SK-N-SH treated with all-trans-retinoic acid at 6 μM for 48 hours (cell line): Measurements from ENCODE around the gene DPYD.

ENCODE experiments used
- ATAC-seq: fragments of 200-7000 bp; cut with Tn5 transposase; 3 replicates; pipeline ENCODE4 v1.9.1; 2020; ENCODE audit warnings: mild to moderate bottlenecking, moderate library complexity
- ARNTL ChIP-seq: fragments of 450-650 bp; formaldehyde crosslinking; IDR thresholded peaks from 2 replicates; pipeline ENCODE4 v1.5.0; 2020; ENCODE audit warnings: low read depth, mild to moderate bottlenecking, moderate library complexity, borderline replicate concordance
- BACH2 ChIP-seq: fragments of 250-450 bp; sonication (Bioruptor Pico); IDR thresholded peaks from 2 replicates; pipeline ENCODE4 v1.9.0; 2021; ENCODE audit warnings: mild to moderate bottlenecking, borderline replicate concordance
- CREB5 ChIP-seq: fragments of 250-450 bp; sonication (Bioruptor Pico); IDR thresholded peaks from 2 replicates; pipeline ENCODE4 v1.5.1; 2020; ENCODE audit warnings: low read depth, mild to moderate bottlenecking, moderate library complexity
- CSDC2 ChIP-seq: fragments of 250-450 bp; sonication (Bioruptor Pico); IDR thresholded peaks from 2 replicates; pipeline ENCODE4 v1.5.0; 2020; ENCODE audit warnings: mild to moderate bottlenecking, moderate library complexity
- CSRNP3 ChIP-seq: fragments of 250-450 bp; sonication (Bioruptor Pico); IDR thresholded peaks from 2 replicates; pipeline ENCODE4 v1.5.1; 2021; ENCODE audit warnings: mild to moderate bottlenecking, moderate library complexity
- ESRRG ChIP-seq: fragments of 250-450 bp; sonication (Bioruptor Pico); IDR thresholded peaks from 2 replicates; pipeline ENCODE4 v1.6.1; 2021; ENCODE audit warnings: mild to moderate bottlenecking
- ISL1 ChIP-seq: fragments of 250-450 bp; sonication (Bioruptor Pico); IDR thresholded peaks from 2 replicates; pipeline ENCODE4 v2.1.2; 2022; ENCODE audit warnings: mild to moderate bottlenecking, moderate library complexity
- OSR1 ChIP-seq: fragments of 250-450 bp; sonication (Bioruptor Pico); IDR thresholded peaks from 2 replicates; pipeline ENCODE4 v1.8.0; 2022; ENCODE audit warnings: moderate library complexity, mild to moderate bottlenecking, inconsistent platforms
- PATZ1 ChIP-seq: fragments of 250-450 bp; sonication (Bioruptor Pico); IDR thresholded peaks from 2 replicates; pipeline ENCODE4 v1.8.0; 2020; ENCODE audit warnings: mild to moderate bottlenecking, moderate library complexity, borderline replicate concordance
- PPARA ChIP-seq: fragments of 250-450 bp; sonication (Bioruptor Pico); IDR thresholded peaks from 2 replicates; pipeline ENCODE4 v1.5.0; 2020; ENCODE audit warnings: mild to moderate bottlenecking, borderline replicate concordance
- RARB ChIP-seq: fragments of 250-450 bp; sonication (Bioruptor Pico); IDR thresholded peaks from 2 replicates; pipeline ENCODE4 v1.8.0; 2021; ENCODE audit warnings: mild to moderate bottlenecking, moderate library complexity
- SNAI2 ChIP-seq: fragments of 250-450 bp; sonication (Bioruptor Pico); IDR thresholded peaks from 2 replicates; pipeline ENCODE4 v1.5.0; 2020; ENCODE audit warnings: mild to moderate bottlenecking, moderate library complexity
- TCF4 ChIP-seq: fragments of 250-450 bp; sonication (Bioruptor Pico); IDR thresholded peaks from 2 replicates; pipeline ENCODE4 v1.8.0; 2021; ENCODE audit warnings: mild to moderate bottlenecking, moderate library complexity, borderline replicate concordance
- TOX ChIP-seq: fragments of 250-450 bp; sonication (Bioruptor Pico); IDR thresholded peaks from 2 replicates; pipeline ENCODE4 v1.8.0; 2021; ENCODE audit warnings: mild to moderate bottlenecking, moderate library complexity, borderline replicate concordance
- TSHZ2 ChIP-seq: fragments of 250-450 bp; sonication (Bioruptor Pico); IDR thresholded peaks from 2 replicates; pipeline ENCODE4 v1.5.0; 2020; ENCODE audit warnings: mild to moderate bottlenecking, moderate library complexity
- ZFP3 ChIP-seq: fragments of 250-450 bp; sonication (Bioruptor Pico); IDR thresholded peaks from 2 replicates; pipeline ENCODE4 v1.5.0; 2020; ENCODE audit warnings: mild to moderate bottlenecking, moderate library complexity
- ZFP30 ChIP-seq: fragments of 450-650 bp; formaldehyde crosslinking; IDR thresholded peaks from 2 replicates; pipeline ENCODE4 v1.5.0; 2022; ENCODE audit warnings: mild to moderate bottlenecking, moderate library complexity
- ZNF565 ChIP-seq: fragments of 450-650 bp; formaldehyde crosslinking; conservative IDR thresholded peaks from 2 replicates; pipeline ENCODE4 v1.5.0; 2020; ENCODE audit warnings: low read depth, mild to moderate bottlenecking, moderate library complexity
- ZNF70 ChIP-seq: fragments of 450-650 bp; formaldehyde crosslinking; IDR thresholded peaks from 2 replicates; pipeline ENCODE4 v1.5.0; 2020; ENCODE audit warnings: mild to moderate bottlenecking, moderate library complexity
- ZNF8 ChIP-seq: fragments of 450-650 bp; formaldehyde crosslinking; IDR thresholded peaks from 2 replicates; pipeline ENCODE4 v1.5.0; 2020; ENCODE audit warnings: mild to moderate bottlenecking, moderate library complexity

Gene DPYD

GRCh38 chr1:97721221-97721620 lies 199.6 kb downstream of the DPYD start:
- ATAC-seq = no peak
- no peak for TF ChIP-seq ZNF70
- TF ChIP-seq, all 23 proteins: peak for 0

GRCh38 chr1:97712980-97713379 lies 207.9 kb downstream of the DPYD start:
- ATAC-seq = no peak
- no peak for TF ChIP-seq ZFP30 (CRISPR knock-in tag)
- no peak for TF ChIP-seq OSR1 (CRISPR knock-in tag)
- no peak for TF ChIP-seq TSHZ2 (CRISPR knock-in tag)
- TF ChIP-seq TOX = no peak
- TF ChIP-seq PPARA (CRISPR knock-in tag) = no peak
- no peak for TF ChIP-seq ARNTL (CRISPR knock-in tag)
- TF ChIP-seq RARB (CRISPR knock-in tag) = no peak
- no peak for TF ChIP-seq CSRNP3 (CRISPR knock-in tag)
- TF ChIP-seq CSDC2 = no peak
- TF ChIP-seq PATZ1 (CRISPR knock-in tag) = no peak
- no peak for TF ChIP-seq ESRRG

- no peak for TF ChIP-seq ZFP3 (CRISPR knock-in tag)
- TF ChIP-seq CSRNP3 (CRISPR knock-in tag) = no peak
- TF ChIP-seq PPARA (CRISPR knock-in tag) = no peak
- TF ChIP-seq CREB5 = no peak
- TF ChIP-seq OSR1 (CRISPR knock-in tag) = no peak
- TF ChIP-seq TOX = no peak
- no peak for TF ChIP-seq RARB (CRISPR knock-in tag)
- no peak for TF ChIP-seq PATZ1 (CRISPR knock-in tag)
- TF ChIP-seq TCF4 (CRISPR knock-in tag) = no peak
- no peak for TF ChIP-seq SNAI2 (CRISPR knock-in tag)
- TF ChIP-seq ZNF8 (CRISPR knock-in tag) = no peak
- no peak for TF ChIP-seq ZNF565 (CRISPR knock-in tag)
- no peak for TF ChIP-seq ISL1
- no peak for TF ChIP-seq ESRRG
- TF ChIP-seq BACH2 (CRISPR knock-in tag) = no peak
- no peak for TF ChIP-seq ZNF70
- TF ChIP-seq CSDC2 = no peak
- no peak for TF ChIP-seq ZFP30 (CRISPR knock-in tag)
- no peak for TF ChIP-seq ARNTL (CRISPR knock-in tag)
- no peak for ATAC-seq
These were observed 209.0 kb downstream of the DPYD start for GRCh38 chr1:97711858-97712257.
